Activated T-helper 2 cell treated with anti-CD3 and anti-CD28 coated beads, Interferon-gamma antibody, Interleukin-2, Interleukin-4, amounts not matched to agents 10 μg/mL and 5 μg/mL and 100 μg/mL, durations not matched to agents 14 hours and 24 hours and 36 hours (primary cell): ENCODE measurements around the gene MINDY2. TPM values are rescaled to one million over a fixed set of nuclear protein-coding genes. Genes with fewer than 3 reads are reported as not detected.

Experiments
- DNase-seq: peaks from one replicate; pipeline ENCODE4 v3.0.0; 2021; ENCODE audit warnings: low spot score
- H3K27ac Mint-ChIP-seq: one replicate; pipeline ENCODE4 v1.8.0; 2021; ENCODE audit warnings: mixed read lengths
- H3K27me3 Mint-ChIP-seq: one replicate; pipeline ENCODE4 v1.8.0; 2021; ENCODE audit warnings: low read depth, mixed read lengths
- H3K36me3 Mint-ChIP-seq: one replicate; pipeline ENCODE4 v1.8.0; 2021; ENCODE audit warnings: low read depth, mixed read lengths
- H3K4me1 Mint-ChIP-seq: one replicate; pipeline ENCODE4 v1.8.0; 2021; ENCODE audit warnings: low read depth, mixed read lengths
- H3K4me3 Mint-ChIP-seq: one replicate; pipeline ENCODE4 v1.8.0; 2021; ENCODE audit warnings: low read depth, mild to moderate bottlenecking, moderate library complexity, mixed read lengths
- H3K9me3 Mint-ChIP-seq: one replicate; pipeline ENCODE4 v1.8.0; 2021; ENCODE audit warnings: mixed read lengths
- intact Hi-C: fragments of 100-400 bp; cut with micrococcal nuclease; formaldehyde crosslinking; loops from one replicate; pipeline ENCODE4 v1.15.1; 2023
- total RNA-seq: library from RNA; stranded (reverse); gene quantifications from 2 replicates; pipeline ENCODE4 v1.2.3, GENCODE V29; 2022

Gene MINDY2
- total RNA-seq, 1 donor from 2014 or later = 11.6 TPM

GRCh38 chr15:58742022-58742813 is 28.9 kb upstream of the MINDY2 start:
- H3K36me3 Mint-ChIP-seq = peaks cover 28% of the 10 kb centered on the region
- H3K27ac Mint-ChIP-seq = no peak overlapping the region
- no peak for DNase-seq
- H3K27me3 Mint-ChIP-seq = no peaks in the 10 kb centered on the region
- H3K4me1 Mint-ChIP-seq = peaks cover 64% of the 10 kb centered on the region
- no peaks in the 10 kb centered on the region for H3K9me3 Mint-ChIP-seq
- intact Hi-C loops = no loop called here
- H3K4me3 Mint-ChIP-seq = no peak overlapping the region

GRCh38 chr15:58742819-58743502 is 28.1 kb upstream of the MINDY2 start:
- Mint-ChIP-seq H3K4me3 (no peak overlapping the region), H3K36me3 (peaks cover 33% of the 10 kb centered on the region), H3K4me1 (peaks cover 62% of the 10 kb centered on the region), H3K27me3 (no peaks in the 10 kb centered on the region), H3K27ac (no peak overlapping the region), H3K9me3 (no peaks in the 10 kb centered on the region)
- intact Hi-C loops = no loop called here
- no peak for DNase-seq

GRCh38 chr15:58746174-58746573 is 24.9 kb upstream of the MINDY2 start:
- intact Hi-C loops = loop anchor here (5.0 kb wide), 3 partner anchors 39 to 294 kb away; no protein-coding TSS in a partner anchor
- DNase-seq = no peak
- Mint-ChIP-seq H3K27me3 (no peaks in the 10 kb centered on the region), H3K4me1 (peaks cover 56% of the 10 kb centered on the region), H3K27ac (no peak overlapping the region), H3K36me3 (peaks cover 40% of the 10 kb centered on the region), H3K4me3 (peak overlapping the region; percentile 60), H3K9me3 (no peaks in the 10 kb centered on the region)

- no peak for DNase-seq
- H3K36me3 Mint-ChIP-seq = peaks cover 33% of the 10 kb centered on the region
- intact Hi-C loops = loop anchor here (5.0 kb wide), 3 partner anchors 41 to 296 kb away; no protein-coding TSS in a partner anchor
- peaks cover 36% of the 10 kb centered on the region for H3K4me1 Mint-ChIP-seq
- no peaks in the 10 kb centered on the region for H3K9me3 Mint-ChIP-seq
- peak overlapping the region; percentile 96 for H3K4me3 Mint-ChIP-seq
- H3K27me3 Mint-ChIP-seq = no peaks in the 10 kb centered on the region
- H3K27ac Mint-ChIP-seq = peak overlapping the region; percentile 89
Measured at GRCh38 chr15:58748040-58748851, 22.9 kb upstream of the MINDY2 start.

- intact Hi-C loops = loop anchor here (5.0 kb wide), 3 partner anchors 42 to 297 kb away; no protein-coding TSS in a partner anchor
Measured at GRCh38 chr15:58748852-58749531, 22.1 kb upstream of the MINDY2 start.

GRCh38 chr15:58749532-58750337 is 21.4 kb upstream of the MINDY2 start, which contains the start of gene ADAM10:
TSS of gene ADAM10 (minus strand) at chr15:58749707. CDS start at chr15:58749534, 173 bp downstream.
- Mint-ChIP-seq H3K9me3 (no peaks in the 10 kb centered on the region), H3K4me1 (peaks cover 32% of the 10 kb centered on the region), H3K36me3 (peaks cover 26% of the 10 kb centered on the region), H3K27me3 (no peaks in the 10 kb centered on the region), H3K4me3 (peak within 1 kb of the TSS; percentile 96), H3K27ac (peak within 1 kb of the TSS; percentile 99)
- peak; percentile 97 for DNase-seq
- intact Hi-C loops = loop anchor here (1.0 to 5.0 kb wide), 4 partner anchors 22 to 297 kb away; partner anchors contain the start of gene MINDY2

More at GRCh38 chr15:58748852-58749531, 22.1 kb upstream of the MINDY2 start:
- peak overlapping the region; percentile 96 for H3K4me3 Mint-ChIP-seq
- H3K27me3 Mint-ChIP-seq = no peaks in the 10 kb centered on the region
- no peaks in the 10 kb centered on the region for H3K9me3 Mint-ChIP-seq
- H3K27ac Mint-ChIP-seq = peak overlapping the region; percentile 99
- DNase-seq = peak; percentile 49
- peaks cover 33% of the 10 kb centered on the region for H3K4me1 Mint-ChIP-seq
- H3K36me3 Mint-ChIP-seq = peaks cover 31% of the 10 kb centered on the region

- DNase-seq = no peak
- Mint-ChIP-seq H3K27me3 (no peaks in the 10 kb centered on the region), H3K4me3 (no peak overlapping the region), H3K9me3 (no peaks in the 10 kb centered on the region), H3K4me1 (peaks cover 17% of the 10 kb centered on the region), H3K27ac (no peak overlapping the region), H3K36me3 (peaks cover 12% of the 10 kb centered on the region)
- intact Hi-C loops = no loop called here
Measured at GRCh38 chr15:58752716-58753115, 18.4 kb upstream of the MINDY2 start.

- Mint-ChIP-seq H3K4me1 (peaks cover 14% of the 10 kb centered on the region), H3K4me3 (no peak overlapping the region), H3K9me3 (no peaks in the 10 kb centered on the region), H3K36me3 (no peaks in the 10 kb centered on the region), H3K27me3 (no peaks in the 10 kb centered on the region), H3K27ac (no peak overlapping the region)
- no peak for DNase-seq
- intact Hi-C loops = no loop called here
Measured at GRCh38 chr15:58755350-58755749, 15.8 kb upstream of the MINDY2 start.

GRCh38 chr15:58755956-58756355 is 15.1 kb upstream of the MINDY2 start:
- Mint-ChIP-seq H3K9me3 (no peaks in the 10 kb centered on the region), H3K4me1 (peaks cover 16% of the 10 kb centered on the region), H3K27me3 (no peaks in the 10 kb centered on the region), H3K27ac (no peak overlapping the region), H3K36me3 (no peaks in the 10 kb centered on the region), H3K4me3 (no peak overlapping the region)
- intact Hi-C loops = no loop called here
- DNase-seq = no peak

- intact Hi-C loops = loop anchor here (2.0 kb wide), 1 partner anchor 531 kb away; no protein-coding TSS in a partner anchor
- Mint-ChIP-seq H3K4me1 (peaks cover 26% of the 10 kb centered on the region), H3K27me3 (no peaks in the 10 kb centered on the region), H3K4me3 (no peak overlapping the region), H3K36me3 (no peaks in the 10 kb centered on the region), H3K9me3 (peaks cover 3% of the 10 kb centered on the region), H3K27ac (no peak overlapping the region)
- DNase-seq = no peak
Measured at GRCh38 chr15:58758141-58758540, 13.0 kb upstream of the MINDY2 start.

- Mint-ChIP-seq H3K4me1 (peaks cover 22% of the 10 kb centered on the region), H3K27ac (no peak overlapping the region), H3K4me3 (no peak overlapping the region), H3K9me3 (peaks cover 16% of the 10 kb centered on the region), H3K36me3 (peaks cover 3% of the 10 kb centered on the region), H3K27me3 (no peaks in the 10 kb centered on the region)
- DNase-seq = no peak
- intact Hi-C loops = no loop called here
Measured at GRCh38 chr15:58760385-58761009, 10.6 kb upstream of the MINDY2 start.
